GM21528 (cell line): ENCODE data around the gene ATF7.
"Not testable (repeated sequence)": the region's sequence is repeated elsewhere in the genome, so short reads cannot be mapped to it uniquely, and the experiment has no call there.

Source experiments
- ATAC-seq: cut with Tn5 transposase; IDR thresholded peaks from one replicate; pipeline ENCODE4 v1.9.1; 2021; ENCODE audit warnings: mild to moderate bottlenecking, moderate library complexity; ENCODE audit not compliant: unreplicated experiment, low FRiP score

Gene ATF7

DNA sequence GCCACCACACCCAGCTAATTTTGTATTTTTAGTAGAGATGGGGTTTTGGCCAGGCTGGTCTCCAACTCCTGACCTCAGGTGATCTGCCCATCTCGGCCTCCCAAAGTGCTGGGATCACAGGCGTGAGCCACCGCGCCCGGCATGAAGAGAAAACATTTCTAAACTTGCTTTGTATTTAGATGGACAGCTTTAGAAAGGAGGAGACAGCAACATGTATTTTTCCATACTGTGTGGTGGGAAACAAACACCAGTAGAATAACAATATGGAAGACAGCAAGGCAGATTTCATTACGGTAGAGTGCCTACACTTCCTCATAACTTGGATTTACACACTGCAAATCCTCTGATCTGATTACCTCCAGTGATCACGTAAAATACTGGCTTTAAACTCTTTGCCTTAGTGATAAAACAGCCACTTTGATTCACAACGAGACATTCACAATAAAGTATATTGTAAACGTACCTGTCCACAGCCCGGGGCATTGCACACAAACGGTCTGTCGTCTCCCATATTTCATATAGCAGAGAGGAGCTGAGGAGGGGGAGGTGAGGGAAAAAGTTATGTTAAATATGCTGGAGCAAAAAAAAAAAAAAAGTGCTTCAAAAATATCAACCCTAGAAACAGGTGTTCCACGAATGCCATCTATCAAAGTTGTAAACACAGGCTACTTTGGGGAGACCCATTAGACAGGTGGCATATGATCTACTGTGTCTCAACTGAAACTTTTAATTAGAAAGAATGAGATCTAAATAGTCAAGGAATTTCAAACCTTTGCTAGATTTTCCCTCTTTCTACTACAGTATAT lies 25.5 kb downstream of the ATF7 start:
- ATAC-seq = no peak

DNA sequence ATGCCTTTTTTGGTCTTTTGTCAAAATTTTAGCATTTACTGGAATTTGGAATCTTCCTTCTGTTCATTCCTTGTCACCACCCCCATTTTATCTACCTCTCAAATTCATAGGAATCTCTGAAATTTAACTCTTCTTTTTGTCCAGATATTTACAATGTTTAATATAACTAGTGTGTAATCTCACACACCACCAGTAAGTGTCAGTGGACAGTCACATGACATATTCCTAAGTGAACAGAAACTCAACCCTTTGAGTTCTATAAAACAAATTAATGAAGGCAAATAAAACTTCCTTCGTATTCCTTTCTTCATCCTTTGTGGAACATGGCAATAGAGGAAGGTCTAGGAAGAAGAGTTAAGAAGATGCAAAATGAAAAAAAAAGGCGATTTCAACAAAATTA lies 26.6 kb downstream of the ATF7 start:
- no peak for ATAC-seq

DNA sequence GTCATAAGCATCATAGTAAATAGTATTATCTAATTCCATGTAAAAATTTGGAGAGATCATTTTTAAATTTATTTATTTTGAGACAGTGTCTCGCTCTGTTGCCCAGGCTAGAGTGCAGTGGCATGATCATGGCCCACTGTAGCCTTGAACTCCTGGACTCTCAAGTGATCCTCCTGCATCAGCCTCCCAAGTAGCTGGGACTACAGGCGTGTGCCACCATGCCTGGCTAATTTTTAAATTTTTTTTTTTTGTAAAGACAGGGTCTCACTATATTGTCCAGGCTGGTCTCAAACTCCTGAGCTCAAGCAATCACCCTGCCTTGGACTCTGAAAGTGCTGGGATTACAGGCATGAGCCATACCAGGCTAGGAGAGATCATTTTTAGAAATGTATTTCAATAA lies 27.2 kb downstream of the ATF7 start:
- not testable (repeated sequence) for ATAC-seq

DNA sequence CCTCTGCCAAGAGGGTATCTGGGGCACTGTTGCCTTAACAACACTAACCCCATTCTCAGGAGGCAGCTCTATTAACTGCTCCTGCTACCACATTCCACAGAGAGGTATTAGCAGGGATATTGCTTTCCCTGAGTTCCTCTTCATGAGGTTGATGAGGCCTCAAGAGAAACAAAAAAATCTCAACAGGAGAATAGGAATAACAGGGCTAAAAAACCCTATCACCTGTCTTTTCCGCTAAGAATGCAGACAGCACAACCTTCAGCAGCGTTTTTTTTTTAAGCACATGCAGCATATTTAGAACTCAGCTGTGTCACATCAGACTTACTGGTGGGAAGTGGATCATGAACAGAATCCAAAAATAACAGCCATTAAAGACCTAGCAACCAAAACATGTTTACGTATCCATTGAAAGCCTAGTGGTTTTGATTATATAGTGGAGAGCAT lies 29.2 kb downstream of the ATF7 start:
- no peak for ATAC-seq

DNA sequence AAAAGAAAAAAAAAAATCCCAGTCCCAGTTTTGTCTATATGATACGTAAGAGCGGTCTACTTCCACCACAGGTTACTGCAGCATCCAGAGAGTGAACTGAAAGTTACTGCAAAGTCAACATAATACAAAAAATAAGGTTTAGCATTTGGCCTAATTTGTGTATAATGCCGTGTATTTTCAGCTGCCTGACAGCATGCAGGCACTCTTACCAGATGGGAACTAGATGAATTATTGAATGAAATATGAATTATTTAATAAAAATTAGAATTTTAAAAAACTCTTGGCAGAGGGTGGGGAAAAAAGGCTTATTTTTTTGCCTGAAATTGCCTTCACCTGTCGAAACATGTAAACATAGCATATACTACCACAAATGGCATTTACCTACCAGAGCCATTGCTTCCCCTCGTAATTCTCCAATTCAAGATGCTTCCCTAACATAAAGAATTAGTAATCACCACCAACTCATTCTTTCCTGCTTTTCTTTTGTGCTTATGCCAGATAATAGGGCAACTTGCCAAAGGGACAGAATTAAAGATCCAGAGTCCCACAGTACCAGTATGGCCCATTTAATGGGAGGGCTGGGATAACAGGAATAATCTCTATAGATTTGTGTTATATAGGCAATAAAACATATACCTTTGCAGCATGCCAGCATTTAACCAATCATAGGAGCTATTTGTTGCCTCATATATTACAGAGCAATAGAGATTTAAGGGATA lies 31.1 kb downstream of the ATF7 start:
- ATAC-seq = no peak

DNA sequence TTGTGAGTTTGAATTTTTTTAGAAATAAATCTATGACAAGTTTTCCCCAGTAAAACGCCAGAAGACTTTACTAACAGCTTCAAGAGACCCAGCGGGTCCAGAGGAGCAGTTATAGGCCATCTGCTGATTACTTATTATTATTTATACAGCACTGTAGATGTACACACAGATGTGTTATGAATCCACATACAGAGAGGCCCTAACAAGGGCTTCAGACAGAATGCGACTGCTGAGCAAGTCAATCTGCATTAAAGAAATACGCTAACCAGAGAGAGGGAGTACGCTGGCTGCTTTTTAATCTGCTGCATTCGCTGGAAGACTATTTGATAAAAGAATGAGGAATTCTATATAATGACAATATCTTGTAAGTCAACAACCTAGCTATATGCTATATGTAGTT lies 32.5 kb downstream of the ATF7 start:
- no peak for ATAC-seq

DNA sequence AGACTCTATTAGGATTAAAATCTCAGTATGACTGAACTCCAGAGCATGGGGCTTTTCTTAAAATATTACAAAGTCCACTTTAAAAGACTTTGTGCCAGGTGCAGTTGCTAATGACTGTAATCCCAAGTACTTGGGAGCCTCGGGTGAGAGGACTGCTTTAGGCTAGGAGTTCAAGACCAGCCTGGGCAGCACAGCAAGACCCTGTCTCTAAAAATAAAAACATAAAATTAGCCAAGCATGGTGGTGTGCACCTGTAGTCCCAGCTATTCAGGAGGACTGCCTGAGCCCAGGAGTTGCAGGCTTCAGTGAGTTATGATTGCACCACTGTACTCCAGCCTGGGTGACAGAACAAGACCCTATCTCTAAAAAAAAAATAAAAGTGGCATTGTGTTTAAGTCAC lies 33.2 kb downstream of the ATF7 start:
- ATAC-seq = no peak

DNA sequence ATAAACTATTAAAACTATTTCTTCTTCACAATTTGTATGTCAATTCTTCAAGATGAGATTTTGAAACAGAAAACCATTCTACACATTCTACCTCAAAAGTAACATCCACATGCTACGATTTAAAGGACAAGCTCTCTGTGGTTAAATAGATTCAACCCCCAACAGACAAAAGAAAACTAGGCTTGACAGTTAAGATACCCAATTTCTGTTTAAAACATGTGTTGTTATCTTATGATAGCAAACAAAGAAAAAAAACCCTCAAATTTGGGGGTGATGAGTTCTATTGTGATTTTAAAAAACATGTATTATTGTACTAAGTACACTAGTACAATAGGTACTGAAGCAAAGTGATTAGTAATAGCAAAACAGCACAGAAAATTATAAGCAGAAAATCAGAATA lies 33.8 kb downstream of the ATF7 start:
- no peak for ATAC-seq

DNA sequence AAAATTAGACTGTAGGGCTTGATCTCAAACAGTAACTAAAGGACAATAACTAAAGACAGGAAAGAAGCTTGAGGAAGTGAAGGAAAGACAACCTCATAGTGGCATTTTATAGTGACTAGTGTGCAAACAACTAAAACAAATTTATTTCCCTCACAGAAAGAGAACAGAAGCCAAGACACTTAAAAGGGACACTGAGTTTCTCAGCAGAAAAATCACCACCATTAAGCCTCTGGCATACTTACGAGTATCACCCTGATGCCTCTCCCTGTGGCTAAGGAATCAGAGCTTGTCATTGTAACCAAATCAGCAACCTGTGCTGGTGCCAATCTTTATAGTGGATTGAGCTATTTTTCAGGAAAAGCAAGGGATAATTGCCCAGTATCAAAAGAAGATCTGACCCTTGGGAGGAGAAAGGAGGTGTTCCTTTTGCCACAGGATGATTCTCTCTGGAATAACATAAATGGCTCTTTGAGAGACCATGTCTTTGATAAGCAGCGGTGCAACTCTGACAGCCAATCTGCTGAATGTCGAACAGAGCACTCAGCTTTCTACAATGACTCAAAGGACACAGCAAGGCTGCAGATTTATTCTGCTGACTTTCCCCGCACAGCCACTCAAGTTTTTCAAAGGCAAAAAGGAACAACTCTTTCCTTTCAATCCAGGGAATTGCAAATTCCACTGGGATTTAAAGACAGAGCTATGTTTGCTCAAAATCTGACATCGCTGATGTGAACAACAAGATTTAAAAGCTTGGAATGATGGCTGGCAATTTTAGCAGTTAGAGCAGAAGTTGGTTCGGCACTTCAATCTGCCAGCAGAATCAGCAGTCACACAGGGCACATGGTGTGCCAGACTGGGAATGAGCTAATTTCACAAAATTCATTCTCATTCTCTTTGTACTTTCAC lies 34.6 kb downstream of the ATF7 start:
- ATAC-seq = no peak

DNA sequence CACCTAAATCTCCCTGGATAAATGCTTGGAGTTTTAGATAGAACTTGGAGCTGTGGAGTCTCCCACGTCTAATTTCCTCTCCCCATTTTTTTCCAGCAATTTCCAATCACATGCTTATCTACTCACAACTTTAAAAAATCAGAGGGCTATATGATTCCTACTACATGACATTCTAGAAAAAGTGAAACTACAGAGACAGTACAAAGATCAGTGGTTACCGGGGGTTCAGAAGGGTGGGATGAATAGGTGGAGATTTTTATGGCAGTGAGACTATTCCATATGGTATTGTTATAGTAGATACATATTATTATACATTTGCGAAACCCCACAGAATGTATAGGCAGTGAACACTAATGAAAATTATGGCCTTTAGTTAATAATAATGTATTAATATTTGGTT lies 35.5 kb downstream of the ATF7 start:
- no peak for ATAC-seq

DNA sequence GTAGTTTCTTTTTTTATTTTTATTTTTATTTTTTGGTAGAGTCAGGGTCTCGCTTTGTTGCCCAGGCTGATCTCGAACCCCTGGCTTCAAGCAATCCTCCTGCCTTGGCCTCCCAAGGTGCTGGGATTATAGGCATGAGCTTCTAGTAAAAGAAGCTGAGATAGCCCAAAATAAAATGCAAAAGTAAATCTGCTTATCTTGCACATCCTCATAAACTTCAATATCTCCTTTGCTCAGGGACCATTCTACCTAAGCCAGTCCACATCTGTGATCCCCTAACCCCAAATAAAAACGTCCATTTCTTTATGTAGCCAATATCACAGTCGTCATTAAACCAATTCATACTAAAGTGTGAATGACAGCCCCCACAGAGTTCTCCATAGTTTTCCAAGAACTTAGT lies 36.3 kb downstream of the ATF7 start:
- no peak for ATAC-seq

DNA sequence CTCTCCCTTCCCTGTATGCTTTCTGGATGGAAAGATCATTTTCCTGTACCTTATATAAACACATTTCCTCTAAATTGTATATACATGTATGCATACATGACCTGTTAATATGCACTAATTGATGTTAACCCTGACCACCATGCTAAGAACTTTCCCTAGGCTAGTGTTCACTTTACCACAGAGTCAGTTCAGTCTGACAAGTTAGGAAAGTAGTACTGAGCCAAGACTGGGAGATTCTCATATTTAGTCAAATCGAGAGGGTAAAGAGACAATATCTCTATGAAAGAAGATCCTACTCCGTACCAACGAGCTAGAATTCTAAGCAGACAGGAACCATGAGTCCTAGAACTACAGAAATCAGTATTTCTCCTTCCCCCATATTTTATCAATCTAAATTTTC lies 36.8 kb downstream of the ATF7 start:
- no peak for ATAC-seq

DNA sequence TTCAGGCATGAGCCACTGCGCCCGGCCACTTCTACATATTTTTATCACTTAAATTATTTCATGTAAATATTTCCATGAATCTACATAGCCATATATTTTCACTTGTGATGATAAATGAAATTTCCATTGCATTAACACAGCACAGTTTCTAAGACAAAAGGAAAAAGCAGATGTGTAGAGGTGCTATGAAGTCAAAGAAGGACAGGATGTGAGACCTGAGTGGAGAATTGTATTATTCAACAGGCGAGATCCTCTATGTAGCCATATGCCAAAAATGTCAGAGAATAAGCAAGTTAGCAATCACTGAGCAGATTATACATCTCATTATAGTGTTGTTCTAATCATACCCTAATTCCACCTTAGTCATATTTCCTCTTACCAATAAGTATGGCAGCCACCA lies 38.1 kb downstream of the ATF7 start:
- no peak for ATAC-seq

DNA sequence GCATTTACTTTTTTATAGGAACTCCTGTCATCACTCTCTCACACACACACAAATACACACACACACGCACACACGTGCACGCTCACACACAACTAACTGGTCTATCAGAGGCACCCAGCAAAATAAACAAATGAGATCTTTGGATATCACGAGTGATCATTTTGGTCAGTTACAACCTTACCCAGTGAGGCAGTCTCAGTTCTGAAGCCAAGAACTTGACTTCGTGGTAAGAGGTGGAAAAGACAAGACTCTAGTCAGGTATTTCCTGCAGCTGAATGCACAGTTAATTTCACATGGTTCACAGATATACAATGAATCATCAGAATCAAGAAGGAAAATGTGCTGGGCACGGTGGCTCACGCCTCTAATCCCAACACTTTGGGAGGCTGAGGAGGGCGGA lies 39.4 kb downstream of the ATF7 start:
- ATAC-seq = no peak

DNA sequence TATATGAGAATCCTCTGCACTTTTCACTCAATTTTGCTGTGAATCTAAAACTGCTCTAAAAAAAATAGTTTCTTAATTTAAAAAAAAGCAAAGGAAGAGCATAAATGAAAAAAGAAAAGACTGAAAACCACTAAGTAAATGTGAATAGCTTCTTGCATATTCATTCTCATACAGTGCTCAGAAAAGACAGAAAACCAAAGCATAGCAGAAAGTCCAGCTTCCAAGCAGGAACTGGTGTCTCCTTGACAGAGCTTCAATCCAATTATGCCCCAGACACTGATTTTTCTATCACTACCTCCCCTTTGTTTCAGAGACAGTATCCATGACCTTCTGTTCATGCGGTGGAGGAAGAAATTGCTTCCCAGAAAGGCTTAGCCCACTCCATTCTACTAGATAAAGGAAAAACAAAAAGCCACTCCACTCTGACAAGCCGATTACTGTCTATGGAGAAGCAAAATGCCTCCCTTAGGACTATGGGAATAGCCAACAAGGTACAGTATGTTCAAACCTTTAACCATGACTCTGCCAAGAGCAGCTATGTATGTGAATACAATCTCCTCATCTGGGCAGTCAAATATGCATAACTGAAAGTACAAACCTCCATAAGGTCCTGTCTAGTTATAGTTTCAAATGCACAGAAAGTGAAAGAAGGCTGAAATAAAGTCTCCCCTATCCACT lies 40.6 kb downstream of the ATF7 start:
- no peak for ATAC-seq

DNA sequence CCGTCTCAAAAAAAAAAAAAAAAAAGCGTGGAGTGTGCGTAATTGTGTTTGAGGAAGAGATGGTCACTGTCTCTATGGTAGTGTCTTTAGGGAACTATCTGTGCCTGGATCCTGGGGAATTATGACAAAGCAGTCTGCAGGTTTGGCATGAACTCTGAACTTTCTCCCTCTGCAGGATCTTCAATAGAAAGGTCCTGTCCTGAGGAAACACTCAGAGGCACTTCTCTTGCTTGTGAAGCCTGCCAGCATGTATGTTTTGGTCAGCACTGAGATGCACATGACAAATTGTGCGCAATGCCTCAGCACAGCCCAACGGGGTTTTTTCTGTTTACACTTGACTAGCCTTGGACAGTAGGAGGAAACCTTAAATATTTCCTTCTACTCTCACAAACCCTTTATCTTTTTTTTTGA lies 46.6 kb downstream of the ATF7 start:
- ATAC-seq = no peak

DNA sequence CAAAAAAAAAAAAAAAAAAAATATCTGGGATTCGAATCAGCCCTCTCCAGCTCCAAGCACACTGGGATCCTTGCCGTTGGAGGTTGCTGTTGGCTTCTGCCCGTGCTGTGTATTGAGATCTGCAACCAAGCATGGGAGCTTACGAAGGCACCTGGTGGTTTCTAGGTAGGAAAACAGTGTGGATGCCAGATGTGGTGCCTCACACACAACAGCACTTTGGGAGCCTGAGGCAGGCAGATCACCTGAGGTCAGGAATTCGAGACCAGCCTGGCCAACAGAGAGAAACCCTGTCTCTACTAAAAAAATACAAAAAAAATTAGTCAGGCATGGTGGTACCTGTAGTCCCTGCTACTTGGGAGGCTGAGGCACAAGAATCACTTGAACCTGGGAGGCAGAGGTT lies 47.4 kb downstream of the ATF7 start:
- no peak for ATAC-seq

DNA sequence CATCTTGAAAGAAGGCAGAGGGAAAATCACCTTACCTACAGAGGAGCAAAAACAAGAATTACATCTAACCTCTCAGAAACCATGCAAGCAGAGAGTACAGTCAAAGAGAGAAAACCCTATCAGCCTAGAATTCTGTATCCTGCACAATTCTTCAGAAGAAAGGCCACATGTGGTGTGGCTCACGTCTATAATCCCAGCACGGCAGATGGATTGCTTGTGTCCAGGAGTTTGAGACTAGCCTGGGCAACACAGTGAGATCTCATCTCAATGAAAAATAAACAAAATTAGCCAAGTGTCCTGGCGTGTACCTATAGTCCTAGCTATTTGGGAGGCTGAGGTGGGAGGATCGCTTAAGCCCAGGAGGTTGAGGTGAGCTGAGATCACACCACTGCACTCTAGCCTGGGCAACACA lies 48.2 kb downstream of the ATF7 start:
- no peak for ATAC-seq

DNA sequence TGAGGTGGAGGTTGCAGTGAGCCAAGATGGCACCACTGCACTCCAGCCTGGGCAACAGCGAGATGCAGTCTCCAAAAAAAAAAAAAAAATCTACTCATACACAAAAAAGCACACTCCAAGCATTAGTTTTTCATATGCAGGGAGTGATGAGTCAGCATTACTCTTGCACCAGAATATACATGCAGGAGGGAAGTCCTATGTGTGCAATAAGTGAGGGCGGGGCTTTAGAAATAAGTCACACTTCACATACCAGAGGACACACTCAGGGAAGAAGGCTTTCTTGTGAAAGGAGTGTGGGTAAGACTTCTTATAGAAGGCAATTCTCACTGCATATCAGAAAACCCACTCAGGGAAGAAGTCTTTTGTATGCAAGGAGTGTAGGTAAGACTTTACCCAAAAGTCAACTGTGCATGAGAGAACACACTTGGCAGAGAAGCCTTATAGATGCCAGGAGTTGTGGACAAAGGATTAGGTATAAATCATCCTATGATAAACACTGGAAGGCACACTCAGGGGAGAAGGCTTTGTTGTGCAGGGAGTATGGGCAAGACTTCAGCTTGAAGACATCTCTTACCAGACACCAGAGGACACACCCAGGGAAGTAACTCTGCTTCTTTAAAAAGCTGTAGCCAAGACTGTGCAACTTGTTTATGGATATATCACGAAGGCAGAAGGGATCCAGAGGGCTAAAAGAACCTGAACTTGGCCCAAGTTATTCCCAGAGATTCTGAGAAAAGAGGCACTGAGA lies 50.5 kb downstream of the ATF7 start:
- no peak for ATAC-seq
